HG03108 (cell line): ENCODE data around the gene THSD7B.

ENCODE experiments used
- ATAC-seq: cut with Tn5 transposase; IDR thresholded peaks from one replicate; pipeline ENCODE4 v1.9.1; 2021; ENCODE audit warnings: moderate library complexity; ENCODE audit not compliant: unreplicated experiment

THSD7B gene

DNA sequence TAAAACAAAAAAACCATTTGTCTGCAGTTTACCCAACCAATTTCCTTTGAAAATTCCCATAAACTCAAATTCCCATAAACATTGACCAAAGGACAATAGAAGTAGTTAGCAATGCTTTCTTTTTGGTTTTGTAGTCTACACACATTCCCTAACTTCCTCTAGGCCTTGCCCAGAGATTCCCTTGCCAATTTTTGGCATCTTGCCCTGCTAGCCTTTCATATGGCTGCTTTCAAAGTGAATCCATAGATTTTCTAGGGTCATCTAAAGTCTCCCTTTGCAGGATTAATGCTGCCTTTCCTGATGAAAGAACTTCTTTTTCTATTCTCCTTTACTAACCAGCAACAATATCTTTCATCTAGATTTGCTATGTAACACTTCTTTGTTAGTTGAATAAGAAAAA, 33.4 kb downstream of the THSD7B start:
- no peak for ATAC-seq

DNA sequence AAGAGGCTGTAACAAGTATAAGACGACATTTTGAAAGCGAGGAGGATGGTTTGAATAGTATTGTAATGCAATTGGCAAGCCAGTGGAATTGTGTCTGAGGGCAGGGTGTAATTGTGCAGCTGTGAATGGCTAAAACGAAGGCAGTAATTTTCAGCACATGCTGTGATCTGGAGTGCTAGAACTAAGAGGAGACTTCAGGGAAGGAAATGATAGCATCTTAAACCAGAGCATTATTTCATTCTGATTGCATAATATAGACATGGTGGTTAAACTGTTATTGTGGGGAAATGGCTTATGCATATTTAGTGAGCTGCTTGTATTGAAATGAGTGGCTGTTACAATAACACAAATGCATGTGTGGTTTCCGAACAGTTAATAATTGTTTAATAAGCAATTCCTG, 36.3 kb downstream of the THSD7B start:
- ATAC-seq = no peak

DNA sequence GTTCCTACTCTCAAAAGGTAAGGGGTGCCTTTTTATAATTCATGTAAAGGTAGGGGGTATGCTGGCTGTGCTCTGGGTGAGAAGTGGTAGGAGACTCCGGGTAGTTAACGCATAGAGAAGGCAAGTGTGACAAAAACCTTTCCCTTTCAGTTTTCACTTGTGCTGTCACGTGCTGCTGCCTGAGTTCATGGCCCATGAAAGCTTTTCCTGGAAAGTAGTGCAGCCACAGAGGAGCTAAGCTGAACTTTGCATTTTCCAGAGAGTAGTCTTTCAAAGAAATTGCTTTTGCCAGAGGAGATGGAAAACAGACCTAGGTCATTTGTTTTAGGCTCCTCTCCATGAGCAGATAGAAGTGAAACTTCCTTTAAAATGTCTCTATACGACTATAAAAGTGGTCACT, 44.7 kb downstream of the THSD7B start:
- no peak for ATAC-seq

DNA sequence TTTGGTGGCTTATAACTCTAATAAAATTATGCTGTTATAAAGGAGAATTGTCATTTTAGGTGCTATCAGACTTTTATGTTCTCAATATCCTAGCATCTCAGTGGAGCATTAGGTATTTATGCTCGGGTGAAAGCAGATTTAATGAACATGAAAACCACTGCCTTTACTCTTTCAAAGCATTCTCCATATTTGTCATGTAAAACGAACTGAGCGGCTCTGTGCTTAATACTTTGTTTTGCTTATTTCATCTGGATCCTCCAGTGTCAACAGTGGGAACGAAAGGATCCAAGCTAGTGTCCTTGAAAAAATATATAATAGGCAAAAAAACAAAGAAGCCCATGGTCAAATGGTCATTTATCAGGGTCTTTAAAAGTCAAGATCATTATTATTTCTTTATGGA, 53.5 kb downstream of the THSD7B start:
- no peak for ATAC-seq

DNA sequence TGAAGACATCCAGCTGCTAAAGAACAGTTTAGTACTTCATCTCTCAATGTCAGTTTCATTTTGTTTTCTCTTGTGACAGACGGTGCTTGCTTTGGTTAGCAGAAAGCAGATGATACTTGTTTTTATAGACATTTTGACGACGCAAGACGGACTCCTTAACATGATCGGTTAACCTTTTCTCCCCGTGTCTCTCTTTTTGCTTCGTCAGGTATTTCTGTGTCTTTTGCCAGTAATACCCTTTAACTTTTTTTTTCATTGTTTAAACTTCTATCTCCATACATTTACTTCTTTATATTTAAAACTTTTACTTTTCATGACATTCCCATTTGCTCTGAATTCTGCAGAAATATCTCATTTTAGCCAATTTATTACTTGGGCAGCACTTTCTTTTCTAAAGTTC, 57.9 kb downstream of the THSD7B start:
- no peak for ATAC-seq

DNA sequence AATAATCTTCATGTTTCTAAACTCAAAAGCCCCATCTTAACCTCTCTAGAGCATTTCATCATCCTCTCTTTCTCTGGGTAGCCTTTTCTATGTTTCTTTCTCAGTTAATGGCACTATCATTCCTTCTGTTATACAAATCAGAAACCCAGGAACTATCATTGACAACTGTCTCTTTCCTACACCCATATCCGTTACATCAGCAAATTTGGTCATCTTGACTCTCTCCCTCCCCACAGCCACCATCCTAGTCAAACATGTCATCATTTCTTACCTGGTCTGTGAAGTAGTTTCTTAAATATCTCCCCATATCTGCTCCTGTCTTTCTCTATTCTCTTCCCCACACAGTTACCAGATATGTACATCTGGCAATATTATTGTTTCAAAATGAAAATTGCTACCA, 62.8 kb downstream of the THSD7B start:
- no peak for ATAC-seq

DNA sequence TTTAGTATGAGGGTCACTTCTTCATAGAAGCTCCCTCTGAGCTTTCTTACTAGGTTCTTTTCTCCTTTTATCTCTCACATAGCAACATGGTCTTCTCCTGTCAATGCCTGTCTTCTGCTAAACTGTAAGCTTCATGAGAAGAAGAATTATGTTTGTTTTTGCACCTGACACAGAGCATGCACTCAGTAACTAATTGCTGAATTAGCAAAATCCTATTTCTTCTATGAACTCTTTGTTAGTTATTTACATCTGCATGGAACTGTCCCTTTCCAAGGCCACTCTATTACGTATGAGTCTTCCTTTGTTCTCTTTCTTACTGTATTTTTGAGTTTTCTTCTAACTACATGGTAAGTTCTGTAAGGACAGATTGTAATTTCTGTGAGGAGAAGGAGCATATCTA, 63.4 kb downstream of the THSD7B start:
- ATAC-seq = no peak

DNA sequence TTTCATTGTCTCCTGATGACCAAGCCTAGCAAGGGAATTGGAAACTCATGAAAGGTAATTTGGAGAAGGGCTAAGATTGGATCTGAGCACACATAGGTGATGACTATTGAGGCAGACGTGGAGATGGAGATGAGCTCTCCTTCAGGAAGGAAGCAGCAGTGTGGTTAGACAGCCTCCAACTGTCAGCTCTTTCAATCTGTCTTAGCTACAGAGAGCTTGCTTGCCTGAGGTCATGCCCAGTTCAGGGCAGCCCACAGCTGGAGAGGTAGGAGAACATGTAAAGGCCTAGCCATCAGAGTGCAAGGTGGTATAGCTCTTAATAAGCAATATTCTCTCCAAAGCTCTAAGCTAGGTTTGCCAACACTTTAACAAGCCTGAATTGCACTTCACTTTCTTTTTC, 79.2 kb downstream of the THSD7B start:
- ATAC-seq = no peak

DNA sequence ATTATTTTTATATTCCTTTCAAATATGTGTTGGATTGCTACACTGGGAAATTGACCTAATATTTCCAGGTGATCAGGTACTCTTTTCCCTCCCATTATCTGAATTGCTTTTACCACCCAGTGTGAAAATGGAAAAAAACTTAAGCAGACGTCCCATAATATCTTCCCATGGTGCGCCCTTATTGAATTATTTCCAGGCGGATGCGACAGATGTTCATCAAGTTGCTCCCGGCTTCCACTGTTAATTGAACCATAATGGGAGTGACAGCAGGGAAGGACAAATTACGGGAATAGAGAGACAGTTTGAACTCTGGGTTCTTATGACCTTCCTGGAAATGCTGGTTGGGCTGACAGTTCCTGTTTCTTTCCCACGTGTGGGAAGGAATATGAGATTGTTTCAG, 93.3 kb downstream of the THSD7B start:
- ATAC-seq = no peak

DNA sequence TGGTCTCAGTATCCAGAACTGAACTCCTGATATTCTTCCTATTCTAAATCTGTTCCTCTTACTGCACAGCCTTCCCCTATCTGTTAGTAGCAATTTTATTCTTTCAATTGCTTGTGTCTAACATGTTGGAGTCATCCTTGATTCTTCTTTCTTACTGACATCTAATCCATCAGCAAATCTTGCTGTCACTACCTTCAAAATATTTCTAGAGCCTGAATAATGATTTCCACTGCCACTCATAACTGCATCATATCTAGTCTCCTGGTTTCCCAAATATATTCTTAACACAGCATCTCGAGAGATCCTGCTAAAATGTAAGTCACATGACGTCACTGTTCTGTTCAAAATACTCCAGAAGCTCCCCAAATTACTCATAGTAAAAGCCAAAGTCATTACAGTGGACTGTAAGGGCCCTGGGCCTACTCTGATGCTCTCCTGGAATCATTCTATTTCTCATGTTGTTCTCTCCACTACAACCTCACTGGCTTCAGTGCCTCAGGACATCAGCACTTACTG, 95.2 kb downstream of the THSD7B start:
- no peak for ATAC-seq

DNA sequence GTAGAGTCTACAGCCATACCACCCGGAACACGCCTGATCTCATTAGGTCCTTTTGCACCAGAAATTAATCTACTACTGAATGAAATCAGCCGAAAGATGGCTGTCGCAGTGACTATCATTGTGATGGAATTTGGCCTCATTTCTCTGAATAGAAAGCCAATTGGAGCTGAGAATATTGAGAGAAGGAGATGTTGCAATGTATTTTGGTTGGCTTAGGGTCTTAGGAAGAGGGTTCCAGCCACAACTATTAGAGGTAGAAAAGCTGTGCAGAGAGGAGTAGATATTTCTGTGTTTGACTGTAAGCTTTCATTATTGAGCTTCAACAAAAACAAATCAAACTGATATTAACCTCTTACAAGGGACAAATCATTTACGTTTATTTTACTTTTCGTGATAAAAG, 98.1 kb downstream of the THSD7B start:
- no peak for ATAC-seq

DNA sequence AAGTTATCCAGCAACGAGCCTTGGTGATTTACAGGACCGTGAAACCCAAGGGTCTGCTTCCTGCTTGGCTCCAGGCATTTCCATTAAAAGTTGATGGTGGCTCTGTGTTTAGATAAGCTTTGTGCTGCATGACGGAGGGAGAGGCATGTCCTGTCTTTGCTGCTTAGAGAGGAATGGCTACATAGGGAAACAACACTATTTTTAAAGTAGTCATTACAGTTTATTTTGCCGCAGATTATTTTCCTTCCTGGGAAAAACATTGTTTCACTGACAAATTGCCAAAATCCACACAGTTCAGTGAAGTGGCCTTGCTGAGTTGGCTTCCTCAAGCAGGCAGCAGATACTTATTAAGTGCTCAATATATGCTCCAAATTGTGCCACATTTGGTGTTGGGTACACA, 98.5 kb downstream of the THSD7B start:
- ATAC-seq = no peak

DNA sequence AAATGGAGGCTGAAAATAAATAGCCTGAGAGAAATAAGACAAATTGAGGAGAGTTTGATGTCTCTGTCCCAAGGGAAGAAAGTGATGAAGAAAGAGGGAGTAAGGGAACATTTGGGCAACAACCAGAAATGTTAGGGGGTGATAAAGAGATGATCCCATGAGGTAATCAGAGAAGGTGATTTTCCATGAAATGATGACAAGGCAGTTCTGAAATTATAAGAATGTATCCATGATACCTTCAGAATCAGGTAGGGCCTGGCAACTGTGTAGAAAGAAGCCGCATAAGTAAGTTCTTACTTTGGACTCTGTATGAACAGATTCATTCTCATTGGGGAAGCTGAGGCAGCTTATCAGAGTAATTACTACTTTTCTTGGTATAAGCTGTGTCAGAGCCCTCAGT, 106.1 kb downstream of the THSD7B start:
- ATAC-seq = no peak

DNA sequence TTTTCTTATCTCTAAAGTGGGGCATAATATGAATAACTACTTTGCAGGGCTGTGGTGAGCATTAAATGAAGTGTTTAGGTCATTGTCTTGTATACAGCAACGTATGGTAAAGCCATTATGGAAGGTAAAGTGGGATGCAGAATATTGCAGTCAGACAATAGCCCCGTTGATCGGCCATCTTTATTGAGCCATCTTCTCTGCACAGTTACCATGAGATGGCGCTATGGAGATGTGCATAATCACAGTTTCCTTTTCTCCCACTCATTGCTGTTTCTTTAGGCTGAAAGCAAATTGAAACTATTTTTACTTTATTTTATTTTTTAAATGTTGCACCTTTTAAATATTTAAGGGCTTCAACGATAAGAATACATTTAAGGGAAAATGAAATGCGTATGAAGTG, 108.9 kb downstream of the THSD7B start:
- no peak for ATAC-seq

DNA sequence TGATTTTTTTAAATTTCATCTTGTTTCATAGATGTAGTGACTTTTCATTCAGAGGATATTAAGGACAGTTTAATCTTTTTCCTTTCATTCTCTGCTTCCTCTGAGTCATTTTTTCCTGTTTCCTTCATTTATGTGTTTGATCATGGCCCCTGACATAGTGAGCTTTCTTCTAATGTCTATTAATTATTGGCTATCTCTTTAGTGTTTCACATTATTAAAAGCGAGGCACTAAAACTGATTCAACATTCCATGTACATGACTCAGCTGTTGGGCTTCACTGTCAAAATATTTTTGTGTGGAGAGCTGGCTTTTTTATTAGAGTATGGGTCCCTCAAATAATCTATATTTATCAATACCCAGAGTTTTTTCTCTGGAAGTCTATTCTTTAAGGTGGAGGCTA, 125.8 kb downstream of the THSD7B start:
- no peak for ATAC-seq

DNA sequence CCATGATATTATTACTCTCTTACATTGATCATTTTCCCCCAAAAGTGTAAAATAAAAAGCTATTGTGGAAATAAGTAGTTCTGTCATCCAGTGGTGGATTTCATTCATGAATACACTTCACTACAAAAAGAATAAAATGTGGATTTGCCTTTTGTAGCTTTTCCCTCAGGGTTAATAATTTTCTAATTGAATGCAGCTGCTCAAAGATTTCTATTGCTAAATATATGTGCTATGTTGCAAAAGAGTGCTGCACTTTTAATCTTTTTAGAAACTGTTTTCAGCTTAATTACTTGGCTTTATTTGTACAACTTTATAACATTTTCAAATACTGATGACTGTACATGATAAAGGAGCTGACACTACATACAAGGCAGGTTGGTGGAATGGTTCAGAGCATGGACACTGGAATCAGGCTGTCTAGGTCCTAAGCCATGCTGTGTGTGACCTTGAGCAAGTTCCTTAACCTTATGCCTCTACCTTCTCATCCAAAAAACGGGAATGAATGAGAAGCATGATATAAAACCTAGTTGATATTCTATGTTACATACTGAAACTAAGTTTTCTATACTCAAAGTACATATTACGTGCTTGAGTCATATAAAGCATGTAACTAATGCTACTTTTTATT, 128.8 kb downstream of the THSD7B start:
- no peak for ATAC-seq

DNA sequence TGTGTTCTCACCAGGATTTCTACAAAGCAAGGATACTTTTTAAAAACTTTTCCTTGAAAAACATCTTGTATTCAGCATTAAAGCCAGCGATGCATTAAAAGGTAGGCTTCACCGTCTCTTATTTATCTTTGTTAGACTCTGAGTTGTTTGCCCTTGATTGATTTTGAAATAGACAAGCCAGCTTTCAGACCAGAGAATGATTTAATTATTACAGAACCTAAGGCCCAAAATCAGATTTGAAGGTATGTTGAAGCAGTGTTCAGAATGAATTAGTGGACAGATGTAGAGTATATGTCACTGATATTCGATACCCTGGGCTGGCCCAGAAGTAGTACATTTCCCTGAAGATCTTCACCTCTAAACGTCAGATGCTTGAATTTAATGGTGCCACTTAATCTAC, 136.4 kb downstream of the THSD7B start:
- no peak for ATAC-seq

DNA sequence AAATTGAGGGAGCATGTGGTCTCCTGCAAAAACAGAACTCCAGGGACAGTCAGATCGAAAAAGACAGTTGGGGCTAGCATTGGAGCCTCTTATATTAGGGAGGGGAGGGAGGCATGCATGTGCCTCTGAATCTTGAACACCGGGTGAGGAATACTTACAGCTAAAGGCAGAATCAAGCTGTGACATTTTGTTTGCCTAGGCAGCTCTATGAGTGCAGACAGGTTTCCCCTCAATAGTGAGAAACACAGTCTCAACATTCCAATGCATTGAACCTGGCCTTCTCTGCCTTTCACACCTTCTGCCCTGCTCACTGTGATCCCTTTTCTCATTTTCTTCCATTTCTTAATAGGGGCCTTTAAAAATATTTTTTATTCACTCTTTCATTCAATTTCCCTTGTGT, 140.4 kb downstream of the THSD7B start:
- no peak for ATAC-seq

DNA sequence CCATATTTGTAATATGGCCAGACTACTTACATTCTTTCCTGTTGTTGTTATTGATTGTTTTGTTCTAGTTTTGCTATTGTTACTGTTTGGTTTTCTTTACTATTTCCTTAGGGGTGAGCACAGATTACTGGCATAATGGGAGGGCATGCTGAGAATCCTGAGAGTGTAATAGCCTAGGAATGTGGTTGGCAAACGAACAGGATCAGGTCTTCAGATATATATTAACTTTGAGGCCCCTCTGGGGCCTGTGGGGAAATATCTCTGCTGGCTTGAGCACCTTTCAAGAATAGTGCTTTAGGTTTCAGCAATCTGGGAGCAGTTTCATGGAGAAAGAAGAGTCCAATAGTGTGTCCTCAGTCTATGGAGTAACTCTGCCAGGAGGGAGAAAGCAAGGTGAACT, 144.4 kb downstream of the THSD7B start:
- no peak for ATAC-seq

DNA sequence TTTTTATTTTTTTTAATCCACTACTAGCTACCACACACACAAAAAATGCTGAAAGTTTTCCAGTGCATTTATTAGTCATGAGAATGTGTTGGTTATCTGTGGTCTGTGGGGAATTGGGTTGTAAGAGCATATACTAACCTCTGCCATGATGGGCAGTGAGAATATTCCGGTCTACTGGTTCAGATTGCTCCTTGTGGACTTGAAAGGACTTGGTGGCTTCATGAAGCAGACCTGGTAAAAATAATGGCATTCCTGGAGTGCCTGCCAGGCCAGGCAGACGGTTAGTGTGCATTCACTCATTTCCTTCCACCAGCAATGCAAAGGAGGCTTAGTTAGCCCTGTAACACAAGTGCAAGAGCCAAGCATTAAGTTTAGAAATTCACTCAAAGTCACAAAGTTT, 150.8 kb downstream of the THSD7B start:
- no peak for ATAC-seq

DNA sequence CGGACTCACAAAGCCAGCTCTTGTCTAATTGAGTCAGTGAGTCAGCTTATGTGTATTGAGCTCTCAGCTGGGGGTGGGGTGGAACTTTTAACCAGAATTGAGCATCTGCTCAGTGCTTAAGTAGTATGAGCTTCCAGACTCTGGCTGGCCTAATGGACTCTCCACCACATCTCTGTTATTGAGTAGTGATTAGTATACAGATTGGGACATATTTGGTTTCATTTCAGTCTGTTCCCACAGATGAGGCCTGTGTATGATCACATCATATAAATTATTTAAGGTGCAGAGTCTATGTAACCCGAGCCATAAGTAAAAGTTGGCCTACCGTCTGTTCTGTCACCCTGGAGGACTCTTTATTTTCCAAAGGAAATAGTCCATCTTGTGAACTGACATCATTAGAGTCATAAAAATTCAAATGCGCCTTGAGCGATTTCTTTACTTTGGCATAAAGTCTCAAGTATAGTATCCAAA, 152.1 kb downstream of the THSD7B start:
- no peak for ATAC-seq

DNA sequence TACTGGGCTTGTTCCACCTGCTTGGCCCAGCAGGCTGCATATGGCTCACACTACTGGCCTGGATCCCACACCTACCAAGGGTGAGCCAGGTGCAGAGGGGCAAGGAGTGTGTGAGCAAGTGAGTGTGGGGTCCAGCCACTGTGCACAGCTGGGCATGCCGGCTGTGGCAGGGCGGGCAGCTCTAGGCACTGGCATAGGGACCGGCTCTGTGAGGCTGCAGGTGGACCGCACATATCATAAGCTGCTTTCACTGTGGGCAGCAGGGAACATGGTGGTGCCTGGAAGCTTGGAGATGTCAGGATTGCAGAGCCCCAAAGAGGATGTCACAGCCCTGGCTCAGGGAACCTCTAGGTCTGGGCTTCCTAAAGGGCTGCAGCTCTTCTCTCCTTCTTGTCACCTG, 154.3 kb downstream of the THSD7B start:
- ATAC-seq = no peak

DNA sequence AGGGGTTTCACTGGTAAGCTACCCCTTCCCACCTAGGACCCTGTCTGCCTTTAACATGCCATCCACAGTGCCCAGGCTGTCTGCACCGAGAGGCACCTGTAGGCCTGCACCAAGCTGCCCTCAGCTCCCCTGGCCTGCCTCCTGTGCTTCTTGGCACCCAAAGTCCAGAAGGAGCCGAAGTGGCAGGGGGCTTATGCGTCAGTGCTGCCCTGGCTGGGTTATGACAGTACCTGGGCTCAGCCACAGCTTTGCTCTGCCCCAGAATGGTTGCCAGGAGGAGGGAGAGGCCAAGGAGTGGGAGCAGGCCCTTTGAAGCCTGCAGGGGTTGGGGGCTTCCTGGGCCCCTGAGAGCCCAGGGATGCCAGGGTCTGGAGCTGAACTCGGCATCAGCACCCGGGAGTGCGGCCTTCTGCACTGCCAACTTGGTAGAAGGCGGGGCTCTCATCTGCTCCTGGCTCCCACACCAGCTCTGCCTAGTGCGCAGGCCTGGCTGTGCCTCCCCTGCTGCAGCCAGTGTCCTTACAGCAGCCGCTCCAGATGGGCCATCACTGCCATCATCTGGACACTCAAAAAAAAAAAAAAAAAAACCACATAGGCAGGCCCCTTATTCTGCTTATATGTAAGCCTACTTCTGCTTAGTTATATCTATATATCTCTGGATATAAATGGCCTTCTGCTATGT, 155.4 kb downstream of the THSD7B start:
- no peak for ATAC-seq
